ENCODE data around the gene OR8B2. TPM values are rescaled to one million over a fixed set of nuclear protein-coding genes. Genes with fewer than 3 reads are reported as not detected.
A peak's percentile ranks its signal among the peaks of the same experiment; 100 is the strongest.
"Not testable (repeated sequence)": the region's sequence is repeated elsewhere in the genome, so short reads cannot be mapped to it uniquely, and the experiment has no call there.

OR8B2 gene
- total RNA-seq, 1 donor from 2014 or later: not detected

DNA sequence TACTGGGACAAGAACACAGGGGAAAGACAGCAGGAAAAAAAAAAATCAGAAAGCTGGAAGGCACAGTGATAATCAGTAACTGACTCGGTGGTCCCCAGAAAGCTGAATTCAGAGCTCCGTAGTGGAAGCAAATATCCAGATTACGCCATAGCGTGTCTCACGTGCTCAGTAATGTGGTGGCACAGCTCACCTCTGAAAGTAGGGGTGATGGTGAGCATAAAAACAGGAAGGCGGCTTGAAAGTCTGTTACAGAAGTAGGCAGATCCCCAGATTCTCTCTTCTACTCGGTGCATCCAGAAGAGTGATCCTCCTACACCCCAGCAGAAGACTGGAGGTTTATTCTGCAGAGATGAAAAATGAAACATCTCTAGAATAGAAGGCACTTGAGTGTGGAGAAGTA lies 25.6 kb upstream of the OR8B2 start:
- intact Hi-C loops (cut with DNase I): no loop called here
- no peak for DNase-seq (ENCODE audit: low spot score in 2 of 2)
- Histone ChIP-seq H3K9me3 (no peaks in the 10 kb centered on the region), H3K4me3 (no peak overlapping the region), H3K27me3 (no peaks in the 10 kb centered on the region), H3K27ac (no peak overlapping the region), H3K4me1 (no peaks in the 10 kb centered on the region), H3K36me3 (no peaks in the 10 kb centered on the region)
- TF ChIP-seq, protein P1, sequence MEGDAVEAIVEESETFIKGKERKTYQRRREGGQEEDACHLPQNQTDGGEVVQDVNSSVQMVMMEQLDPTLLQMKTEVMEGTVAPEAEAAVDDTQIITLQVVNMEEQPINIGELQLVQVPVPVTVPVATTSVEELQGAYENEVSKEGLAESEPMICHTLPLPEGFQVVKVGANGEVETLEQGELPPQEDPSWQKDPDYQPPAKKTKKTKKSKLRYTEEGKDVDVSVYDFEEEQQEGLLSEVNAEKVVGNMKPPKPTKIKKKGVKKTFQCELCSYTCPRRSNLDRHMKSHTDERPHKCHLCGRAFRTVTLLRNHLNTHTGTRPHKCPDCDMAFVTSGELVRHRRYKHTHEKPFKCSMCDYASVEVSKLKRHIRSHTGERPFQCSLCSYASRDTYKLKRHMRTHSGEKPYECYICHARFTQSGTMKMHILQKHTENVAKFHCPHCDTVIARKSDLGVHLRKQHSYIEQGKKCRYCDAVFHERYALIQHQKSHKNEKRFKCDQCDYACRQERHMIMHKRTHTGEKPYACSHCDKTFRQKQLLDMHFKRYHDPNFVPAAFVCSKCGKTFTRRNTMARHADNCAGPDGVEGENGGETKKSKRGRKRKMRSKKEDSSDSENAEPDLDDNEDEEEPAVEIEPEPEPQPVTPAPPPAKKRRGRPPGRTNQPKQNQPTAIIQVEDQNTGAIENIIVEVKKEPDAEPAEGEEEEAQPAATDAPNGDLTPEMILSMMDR (IDR thresholded peaks at IDR 0.05): no peak

DNA sequence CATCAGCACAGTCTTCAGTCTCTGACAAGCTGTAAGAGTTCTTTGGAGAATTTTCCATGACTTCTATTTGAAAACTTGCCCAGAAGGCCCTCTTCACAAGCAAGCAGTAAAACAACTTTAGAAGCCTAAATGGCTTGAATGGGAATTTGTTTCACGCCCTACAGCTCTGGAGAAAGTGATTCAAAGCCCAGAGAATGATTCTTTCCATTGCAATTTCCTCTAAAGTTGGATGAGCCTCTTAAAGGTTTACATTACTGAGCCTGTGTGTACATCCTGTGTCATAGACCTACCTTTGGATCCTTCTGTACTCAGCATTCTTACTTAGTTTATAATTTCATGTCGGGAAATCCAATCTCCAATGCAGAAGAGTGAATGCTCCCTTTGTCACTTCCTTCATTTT lies 21.3 kb upstream of the OR8B2 start:
- Histone ChIP-seq H3K9me3 (no peaks in the 10 kb centered on the region), H3K4me1 (no peaks in the 10 kb centered on the region), H3K4me3 (no peak overlapping the region), H3K36me3 (no peaks in the 10 kb centered on the region), H3K27me3 (no peaks in the 10 kb centered on the region), H3K27ac (no peak overlapping the region)
- TF ChIP-seq, protein P1 (IDR thresholded peaks at IDR 0.05): no peak
- DNase-seq (ENCODE audit: low spot score in 2 of 2): no peak
- intact Hi-C loops (cut with DNase I): no loop called here

DNA sequence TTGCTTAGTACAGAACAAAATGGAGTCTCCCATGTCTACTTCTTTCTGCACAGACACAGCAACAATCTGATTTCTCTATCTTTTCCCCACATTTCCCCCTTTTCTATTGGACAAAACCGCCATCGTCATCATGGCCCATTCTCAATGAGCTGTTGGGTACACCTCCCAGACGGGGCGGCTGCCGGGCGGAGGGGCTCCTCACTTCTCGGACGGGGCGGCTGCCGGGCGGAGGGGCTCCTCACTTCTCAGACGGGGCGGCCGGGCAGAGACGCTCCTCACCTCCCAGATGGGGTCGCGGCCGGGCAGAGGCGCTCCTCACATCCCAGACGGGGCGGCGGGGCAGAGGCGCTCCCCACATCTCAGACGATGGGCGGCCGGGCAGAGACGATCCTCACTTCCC lies 18.9 kb upstream of the OR8B2 start:
- H3K4me3 ChIP-seq; H3K36me3 ChIP-seq; intact Hi-C loops (cut with DNase I); H3K4me1 ChIP-seq; H3K27me3 ChIP-seq; DNase-seq (ENCODE audit: low spot score in 2 of 2); H3K27ac ChIP-seq; H3K9me3 ChIP-seq: not testable (repeated sequence)

DNA sequence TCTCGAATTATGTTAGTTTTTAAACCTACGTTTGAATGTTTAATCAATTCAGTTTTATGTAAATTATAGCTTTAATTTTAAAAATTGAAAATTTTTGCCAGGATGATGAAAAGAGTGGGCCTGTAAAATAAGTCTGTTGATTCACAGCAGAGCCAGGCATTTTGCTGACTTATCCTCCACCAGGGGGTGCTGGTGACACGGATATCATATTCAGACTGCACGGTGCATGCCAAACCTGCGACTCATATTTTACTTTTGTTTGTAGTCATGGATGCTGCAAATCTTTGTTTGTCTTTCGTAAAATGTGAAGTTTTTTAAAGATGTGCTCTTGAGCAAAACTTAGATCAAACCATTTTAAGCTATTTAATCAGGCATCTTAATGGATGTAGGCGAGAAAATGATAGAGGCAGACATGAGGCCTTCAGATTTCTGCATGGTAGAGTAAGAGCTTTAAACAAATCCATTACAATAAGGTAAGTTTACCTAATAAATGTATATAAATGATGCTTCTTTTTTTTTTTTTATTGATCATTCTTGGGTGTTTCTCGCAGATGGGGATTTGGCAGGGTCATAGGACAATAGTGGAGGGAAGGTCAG lies 18.1 kb upstream of the OR8B2 start:
- intact Hi-C loops (cut with DNase I): no loop called here
- no peaks in the 10 kb centered on the region for H3K27me3 ChIP-seq
- no peaks in the 10 kb centered on the region for H3K9me3 ChIP-seq
- no peaks in the 10 kb centered on the region for H3K36me3 ChIP-seq
- peak; percentile 9 to 75 for DNase-seq (ENCODE audit: low spot score in 2 of 2)
- H3K4me3 ChIP-seq: no peak overlapping the region
- H3K4me1 ChIP-seq: no peaks in the 10 kb centered on the region
- TF ChIP-seq, protein P1 (IDR thresholded peaks at IDR 0.05): peak; percentile 14 to 48 (median 37)
- no peak overlapping the region for H3K27ac ChIP-seq

DNA sequence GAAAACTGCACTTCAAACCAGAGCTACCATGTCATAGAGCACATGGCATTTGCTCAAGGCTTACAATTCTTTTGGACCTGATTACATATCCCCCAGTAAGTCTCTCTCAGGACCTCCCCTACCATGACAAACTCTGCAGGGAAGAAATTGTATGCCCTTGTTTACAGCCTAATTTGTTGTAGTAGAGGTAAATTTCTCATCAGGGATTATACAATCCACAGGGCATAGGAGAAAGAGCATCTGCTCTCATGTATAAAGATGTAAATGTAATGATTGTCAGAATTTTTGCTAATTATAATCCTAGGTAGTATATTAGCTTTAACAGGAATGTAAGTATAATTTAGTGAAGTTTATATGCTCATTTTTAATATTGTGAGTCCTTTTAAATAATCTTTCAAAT lies 14.6 kb upstream of the OR8B2 start, which contains the start of gene OR8B3:
Gene OR8B3, minus strand, starts transcription at position 101 of the 400 bp plus-strand sequence. CDS start 1,673 bp downstream, outside the sequence.
- intact Hi-C loops (cut with DNase I): no loop called here
- no peak for DNase-seq (ENCODE audit: low spot score in 2 of 2)
- Histone ChIP-seq H3K9me3 (no peaks in the 10 kb centered on the region), H3K4me3 (no peak within 1 kb of the TSS), H3K27me3 (no peaks in the 10 kb centered on the region), H3K27ac (no peak within 1 kb of the TSS), H3K4me1 (no peaks in the 10 kb centered on the region), H3K36me3 (no peaks in the 10 kb centered on the region)
- TF ChIP-seq, protein P1 (IDR thresholded peaks at IDR 0.05): no peak

DNA sequence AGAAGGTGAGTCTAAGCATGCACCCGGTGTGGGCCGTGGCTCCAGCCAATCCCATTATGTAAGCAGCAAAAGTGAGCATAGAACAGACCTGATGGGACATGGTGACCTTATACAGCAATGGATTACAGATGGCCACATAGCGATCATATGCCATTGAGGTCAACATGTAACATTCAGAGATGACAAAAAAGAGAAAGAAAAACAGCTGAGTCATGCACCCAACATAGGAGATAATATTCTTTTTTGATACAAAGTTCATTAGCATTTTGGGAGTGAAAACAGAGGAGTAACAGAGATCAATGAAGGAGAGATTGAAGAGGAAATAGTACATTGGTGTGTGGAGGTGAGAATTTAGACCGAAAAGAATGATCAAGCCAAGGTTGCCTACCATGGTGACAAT lies 12.5 kb upstream of the OR8B2 start:
- DNase-seq (ENCODE audit: low spot score in 2 of 2); H3K27me3 ChIP-seq; intact Hi-C loops (cut with DNase I); H3K4me1 ChIP-seq; H3K4me3 ChIP-seq; H3K27ac ChIP-seq; H3K36me3 ChIP-seq; H3K9me3 ChIP-seq: not testable (repeated sequence)

DNA sequence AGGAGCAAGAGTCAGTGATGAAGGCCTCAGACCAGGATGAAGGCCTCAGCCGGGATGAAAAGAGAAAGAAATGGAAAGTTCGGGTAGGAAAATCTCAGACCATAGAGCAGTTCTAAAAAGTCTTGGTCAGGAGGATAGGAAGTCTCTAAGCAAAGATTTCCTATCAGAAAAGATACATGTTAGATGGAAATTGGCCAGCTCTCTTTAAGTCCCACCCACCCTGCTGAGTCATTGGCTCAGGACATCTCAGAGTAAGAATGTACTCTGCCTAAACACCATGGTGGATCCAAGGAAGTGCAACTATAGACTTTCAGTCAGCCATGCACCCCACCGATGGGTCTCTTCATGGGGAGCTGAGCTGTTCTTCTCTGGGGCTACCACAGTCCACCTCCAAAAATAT lies 10.1 kb upstream of the OR8B2 start:
- intact Hi-C loops (cut with DNase I): no loop called here
- H3K27ac ChIP-seq: no peak overlapping the region
- no peaks in the 10 kb centered on the region for H3K9me3 ChIP-seq
- H3K27me3 ChIP-seq: no peaks in the 10 kb centered on the region
- TF ChIP-seq, protein P1 (IDR thresholded peaks at IDR 0.05): no peak
- H3K36me3 ChIP-seq: no peaks in the 10 kb centered on the region
- no peaks in the 10 kb centered on the region for H3K4me1 ChIP-seq
- no peak overlapping the region for H3K4me3 ChIP-seq
- DNase-seq (ENCODE audit: low spot score in 2 of 2): no peak

DNA sequence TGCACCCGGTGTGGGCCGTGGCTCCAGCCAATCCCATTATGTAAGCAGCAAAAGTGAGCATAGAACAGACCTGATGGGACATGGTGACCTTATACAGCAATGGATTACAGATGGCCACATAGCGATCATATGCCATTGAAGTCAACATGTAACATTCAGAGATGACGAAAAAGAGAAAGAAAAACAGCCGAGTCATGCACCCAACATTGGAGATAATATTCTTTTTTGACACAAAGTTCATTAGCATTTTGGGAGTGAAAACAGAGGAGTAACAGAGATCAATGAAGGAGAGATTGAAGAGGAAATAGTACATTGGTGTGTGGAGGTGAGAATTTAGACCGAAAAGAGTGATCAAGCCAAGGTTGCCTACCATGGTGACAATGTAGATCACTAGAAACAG lies 1.4 kb downstream of the OR8B2 start:
- H3K27ac ChIP-seq; H3K36me3 ChIP-seq; DNase-seq (ENCODE audit: low spot score in 2 of 2); H3K4me3 ChIP-seq; intact Hi-C loops (cut with DNase I); H3K27me3 ChIP-seq; H3K9me3 ChIP-seq; H3K4me1 ChIP-seq: not testable (repeated sequence)
